NCI-H226 (cell line): Measurements from ENCODE around the gene SLC41A3.
"Not testable (repeated sequence)": the region's sequence is repeated elsewhere in the genome, so short reads cannot be mapped to it uniquely, and the experiment has no call there.

Source experiments
- DNase-seq: peaks from one replicate; pipeline ENCODE4 v3.0.0-alpha.2; 2015

Gene SLC41A3

DNA sequence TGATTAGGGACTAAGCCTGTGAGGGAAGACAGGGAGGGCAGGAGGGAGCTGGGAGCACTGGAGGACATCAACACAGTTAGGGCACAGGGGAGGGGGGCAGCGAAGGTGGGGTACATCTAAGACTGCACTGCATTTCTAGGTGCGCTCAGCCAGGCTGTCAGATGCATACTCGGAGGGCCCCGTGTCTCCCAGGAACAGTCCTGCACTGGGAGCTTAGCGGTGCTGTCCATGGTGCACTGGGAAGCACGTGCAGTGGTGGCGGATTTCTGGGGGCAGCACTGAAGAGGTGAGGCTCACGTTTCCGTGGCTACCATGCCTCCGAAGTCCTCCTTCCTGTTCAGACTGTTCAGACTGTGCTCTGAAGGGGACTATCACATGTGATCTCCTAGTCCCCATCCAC, 60.5 kb downstream of the SLC41A3 start:
- no peak for DNase-seq

DNA sequence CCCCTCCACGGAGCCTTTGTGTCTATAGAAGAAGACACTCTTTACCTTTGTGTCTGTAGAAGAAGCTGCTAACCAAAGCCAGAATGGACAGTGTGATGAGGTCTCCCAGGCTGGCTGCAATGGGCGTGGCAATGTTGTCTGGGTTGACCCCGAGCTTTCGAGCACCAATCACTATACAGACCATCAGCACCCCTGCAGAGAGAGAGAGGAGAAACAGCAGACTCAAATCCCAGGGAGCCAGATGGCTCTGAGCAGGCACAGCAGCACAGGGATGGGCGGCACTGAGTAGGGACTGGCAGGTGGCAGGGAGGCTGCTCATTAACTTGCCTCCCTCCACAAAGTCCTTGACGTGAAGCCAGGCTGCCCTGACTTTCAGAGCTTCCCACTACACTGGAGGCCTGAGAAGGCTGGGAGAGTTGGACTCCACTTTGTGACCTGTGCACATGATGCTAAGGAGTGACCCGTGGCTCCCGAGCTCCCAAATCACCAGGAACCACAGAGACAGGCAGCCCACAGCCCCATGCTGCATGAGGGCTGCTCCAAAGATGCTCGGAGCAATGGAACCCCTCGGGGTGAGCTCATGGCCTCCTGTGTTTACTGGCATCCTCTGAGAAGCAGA, 61.1 kb downstream of the SLC41A3 start:
- DNase-seq, result no peak

DNA sequence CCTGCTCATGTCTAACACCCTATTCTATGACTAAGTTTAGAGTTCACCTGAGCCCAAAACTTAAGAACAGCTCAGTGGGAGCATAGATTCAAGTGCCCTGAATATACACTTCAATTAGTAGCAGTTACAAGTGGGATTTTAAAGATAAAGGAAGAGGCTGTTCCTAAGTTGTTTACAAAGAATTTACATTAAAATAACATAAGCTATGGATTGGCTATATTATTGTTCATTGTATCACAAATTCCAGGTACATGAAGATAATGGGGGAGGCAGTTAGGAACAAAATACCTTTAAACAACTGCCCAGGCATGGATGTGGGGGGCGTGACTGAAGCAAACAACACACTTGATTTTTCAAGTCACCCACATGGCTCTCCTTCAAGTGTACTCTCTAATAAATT, 62.2 kb downstream of the SLC41A3 start:
- no peak for DNase-seq

DNA sequence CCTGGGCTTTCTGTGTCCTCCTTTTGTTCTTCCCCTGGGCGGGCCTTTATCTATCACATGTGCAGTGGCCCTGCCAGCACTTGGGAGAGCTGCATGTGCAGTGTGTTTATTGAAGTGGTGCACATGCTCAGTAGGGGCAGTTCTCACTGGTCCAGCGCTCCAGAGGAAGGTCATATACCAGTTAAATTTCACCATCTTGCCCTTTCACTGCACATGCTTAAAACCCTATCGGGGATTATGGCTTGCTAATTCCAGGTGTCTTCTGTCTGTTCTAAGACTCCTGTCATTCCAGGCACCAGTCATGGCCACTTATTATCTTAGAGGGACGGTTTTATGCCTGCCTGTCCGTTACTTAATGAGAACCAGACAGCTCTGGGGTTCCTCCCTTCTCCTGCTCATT, 62.7 kb downstream of the SLC41A3 start:
- no peak for DNase-seq

DNA sequence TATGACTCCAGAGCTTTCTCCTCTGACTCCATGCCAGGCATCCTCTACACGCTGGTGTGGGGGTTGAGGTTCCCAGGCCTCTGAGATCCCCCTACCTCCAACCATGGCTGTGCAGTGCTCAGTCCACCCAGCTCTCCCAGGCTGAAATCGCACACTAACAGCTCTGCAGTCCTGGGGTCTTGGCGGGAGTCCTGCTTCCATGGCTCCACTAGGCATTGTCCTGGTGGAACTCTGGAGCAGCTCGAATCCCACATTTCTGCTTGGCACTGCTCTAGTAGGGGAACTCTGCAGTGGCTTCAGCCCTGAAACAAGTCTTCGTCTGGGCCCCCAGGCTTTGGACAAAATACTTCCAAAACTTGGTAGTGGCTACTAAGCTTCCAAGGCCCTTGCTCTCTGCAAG, 64.2 kb downstream of the SLC41A3 start:
- DNase-seq, result no peak

DNA sequence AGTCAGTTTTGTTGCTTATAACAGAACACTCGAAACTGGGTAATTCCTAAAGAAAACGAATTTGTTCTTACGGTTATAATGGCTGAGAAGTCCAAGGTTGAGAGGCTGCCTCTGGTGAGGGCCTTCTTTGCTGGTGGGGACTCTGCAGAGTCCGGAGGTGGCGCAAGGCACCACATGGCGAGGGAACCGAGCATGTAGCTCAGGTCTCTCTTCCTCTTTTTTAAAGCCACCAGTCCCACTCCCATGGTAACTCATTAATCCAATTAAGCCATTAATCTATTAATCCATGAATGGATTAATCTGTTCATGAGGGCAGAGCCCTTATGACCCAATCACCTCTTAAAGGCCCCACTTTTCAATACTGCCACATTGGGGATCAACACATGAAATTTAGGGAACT, 64.9 kb downstream of the SLC41A3 start:
- DNase-seq, result no peak

DNA sequence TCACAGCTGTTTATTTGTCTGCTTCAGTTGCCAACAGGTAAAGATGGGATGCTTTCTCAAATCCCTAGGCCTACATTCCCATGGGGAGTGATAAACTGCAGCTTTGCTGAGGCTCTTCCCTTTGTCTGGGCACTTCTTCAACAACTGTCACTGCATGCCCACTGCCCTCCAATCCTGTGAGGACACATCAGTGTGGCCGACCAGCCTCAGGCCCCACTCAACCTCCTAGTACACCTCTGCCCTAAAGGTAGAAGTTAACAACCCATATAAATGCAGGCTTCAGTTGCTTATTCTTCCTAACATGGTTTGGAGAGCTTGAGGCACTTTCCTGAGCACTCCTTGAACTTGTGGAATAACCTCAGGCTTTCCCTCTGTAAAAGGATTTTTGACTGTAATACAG, 65.4 kb downstream of the SLC41A3 start:
- DNase-seq, result no peak

DNA sequence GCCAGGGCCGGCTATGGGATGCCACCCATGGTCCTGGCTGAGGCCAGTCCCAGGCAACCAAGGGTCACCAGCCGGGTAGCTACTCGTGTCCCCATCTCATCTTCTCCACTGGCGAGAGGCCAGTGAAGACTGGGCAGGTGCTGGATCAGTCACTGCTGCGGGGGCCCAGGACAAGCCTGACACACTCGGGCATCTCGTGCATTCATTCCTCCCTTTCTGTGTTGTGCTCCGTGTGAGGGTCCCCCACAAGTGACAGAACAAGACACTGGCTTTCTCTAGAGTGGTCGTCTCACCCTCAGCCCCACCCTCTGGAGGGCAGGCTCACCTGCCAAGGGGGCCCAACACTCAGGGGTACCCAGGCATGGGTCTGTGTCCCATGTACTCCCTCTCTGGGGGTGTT, 66.6 kb downstream of the SLC41A3 start:
- no peak for DNase-seq

DNA sequence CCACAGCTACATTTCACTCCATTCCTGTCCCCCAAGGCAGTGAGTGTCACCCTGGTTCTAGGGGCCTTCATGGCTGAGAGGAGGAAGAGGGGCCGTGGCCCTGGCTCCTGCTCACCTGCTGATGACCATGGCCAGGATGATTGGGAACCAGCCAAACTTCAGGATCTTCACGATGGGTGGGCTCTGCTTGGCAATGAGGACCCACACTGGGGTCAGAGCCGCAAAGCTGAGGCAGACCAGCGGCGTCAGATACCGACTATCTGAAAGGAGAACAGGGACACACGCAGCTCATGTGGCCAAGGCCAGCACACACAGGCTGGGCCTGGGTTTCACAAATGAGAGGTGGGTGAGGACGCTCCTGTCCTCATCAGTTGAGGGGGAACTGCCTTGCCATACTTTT, 67.3 kb downstream of the SLC41A3 start:
- DNase-seq, result no peak

DNA sequence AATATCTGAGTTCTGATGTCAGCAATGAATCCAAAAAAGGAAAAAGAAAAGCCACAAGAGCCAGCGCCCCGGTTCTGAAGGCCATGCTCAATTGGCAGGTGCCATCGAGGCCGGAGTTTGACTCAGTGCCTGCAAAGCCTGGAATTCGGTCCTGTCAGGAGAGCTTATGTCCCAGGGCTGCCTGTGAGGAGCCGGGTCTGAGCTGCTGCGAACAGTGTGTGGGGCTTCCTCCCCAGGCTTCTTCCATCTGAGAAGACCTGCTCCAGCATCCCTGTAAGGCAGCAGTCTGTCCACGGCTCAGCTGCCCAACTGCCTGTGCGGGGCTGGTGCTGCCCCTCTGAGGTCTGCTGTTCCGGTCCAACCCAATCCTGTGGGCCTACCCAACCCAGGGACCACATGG, 68.8 kb downstream of the SLC41A3 start:
- DNase-seq, result no peak

DNA sequence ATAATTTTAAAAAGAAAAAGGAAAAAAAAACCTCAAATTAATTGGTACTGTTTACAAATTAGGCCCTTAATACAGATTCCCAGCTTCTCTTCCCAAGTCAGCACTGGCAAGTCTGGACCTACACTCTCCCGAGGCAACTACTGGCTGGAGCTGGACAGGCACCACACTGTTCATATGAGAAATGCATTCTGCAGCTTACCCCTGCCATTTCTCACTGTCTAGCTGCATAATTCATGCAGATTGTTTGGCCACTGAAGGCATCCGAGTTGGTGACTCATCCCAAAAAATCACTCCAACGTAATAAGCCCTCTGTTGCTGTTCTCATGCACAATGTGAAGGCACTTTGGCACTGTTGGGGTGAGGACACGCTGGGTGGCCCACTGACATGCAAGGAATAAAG, 69.7 kb downstream of the SLC41A3 start:
- DNase-seq, result peak; percentile 15

DNA sequence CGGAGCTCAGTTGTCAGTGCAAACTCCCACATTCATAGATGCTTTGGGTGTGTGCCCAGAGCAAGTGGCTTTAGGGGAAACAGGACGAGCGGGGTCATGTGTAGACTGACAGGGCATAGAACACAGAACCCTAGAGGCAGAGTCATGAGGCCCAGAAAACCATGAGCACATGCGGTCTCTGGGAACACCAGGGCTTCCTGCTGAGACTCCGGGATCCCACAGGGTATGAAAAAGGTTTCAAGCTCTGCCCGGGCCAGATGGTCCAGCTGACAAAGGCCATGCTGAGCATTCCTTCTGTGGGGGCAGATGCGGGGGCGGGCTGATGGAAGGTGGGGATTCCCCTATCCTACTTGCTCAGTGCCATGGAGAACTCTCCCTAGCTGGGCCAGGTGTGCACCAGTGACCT, 70.2 kb downstream of the SLC41A3 start:
- no peak for DNase-seq

DNA sequence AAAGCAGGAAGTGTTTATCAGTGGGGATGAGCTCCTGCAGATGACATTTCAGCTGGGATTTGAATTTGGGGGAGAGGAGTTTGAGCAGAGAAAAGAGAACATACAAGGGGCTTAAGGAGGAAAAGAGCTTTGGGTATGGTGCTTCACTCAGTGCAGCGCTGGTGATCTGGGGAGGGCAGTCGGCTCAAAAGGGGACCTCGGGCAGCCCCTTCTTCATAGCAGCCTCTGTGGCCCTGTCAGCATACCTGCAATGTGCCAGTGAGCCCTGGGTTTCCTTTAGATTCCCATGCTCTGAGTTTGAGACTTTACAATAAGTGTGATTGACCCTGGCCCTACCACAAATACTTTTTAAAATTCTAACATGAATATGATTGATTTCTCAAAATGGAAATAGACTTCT, 74.7 kb downstream of the SLC41A3 start:
- DNase-seq, result no peak

DNA sequence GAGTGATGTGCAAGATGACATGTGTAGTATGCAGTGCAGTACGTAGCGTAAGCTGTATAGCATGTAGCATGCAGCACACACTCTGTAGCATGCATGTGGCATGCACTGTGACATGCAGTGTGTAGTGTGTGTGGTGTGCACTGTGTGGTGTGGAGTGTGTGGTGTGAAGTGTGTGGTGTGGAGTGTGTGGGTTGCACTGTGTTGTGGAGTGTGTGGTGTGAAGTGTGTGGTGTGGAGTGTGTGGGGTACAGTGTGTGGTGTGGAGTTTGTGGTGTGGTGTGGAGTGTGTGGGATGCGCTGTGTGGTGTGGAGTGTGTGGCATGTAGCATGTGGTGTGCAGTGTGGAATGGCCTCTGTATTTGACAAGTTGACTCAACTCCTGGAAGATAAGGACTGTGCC, 75.7 kb downstream of the SLC41A3 start:
- DNase-seq, result no peak

DNA sequence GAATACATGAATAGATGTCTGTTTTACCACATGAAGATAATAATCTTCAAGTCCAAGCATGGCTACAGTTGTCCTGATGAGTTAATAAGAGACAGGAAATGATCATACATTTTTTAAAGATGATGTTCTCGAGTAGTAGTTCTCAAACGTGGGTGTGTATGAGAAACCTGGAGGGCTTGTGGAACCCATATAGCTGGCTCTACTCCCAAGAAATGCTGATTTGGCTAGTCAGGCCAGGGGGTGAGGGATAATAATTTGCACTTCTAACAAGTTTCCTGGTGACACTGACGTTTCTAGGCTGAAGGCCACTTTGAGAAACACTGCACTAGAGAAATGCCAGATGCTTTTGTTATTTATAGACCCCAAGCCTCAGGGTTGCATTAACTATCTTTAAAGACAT, 78.0 kb downstream of the SLC41A3 start:
- DNase-seq, result peak; percentile 62

DNA sequence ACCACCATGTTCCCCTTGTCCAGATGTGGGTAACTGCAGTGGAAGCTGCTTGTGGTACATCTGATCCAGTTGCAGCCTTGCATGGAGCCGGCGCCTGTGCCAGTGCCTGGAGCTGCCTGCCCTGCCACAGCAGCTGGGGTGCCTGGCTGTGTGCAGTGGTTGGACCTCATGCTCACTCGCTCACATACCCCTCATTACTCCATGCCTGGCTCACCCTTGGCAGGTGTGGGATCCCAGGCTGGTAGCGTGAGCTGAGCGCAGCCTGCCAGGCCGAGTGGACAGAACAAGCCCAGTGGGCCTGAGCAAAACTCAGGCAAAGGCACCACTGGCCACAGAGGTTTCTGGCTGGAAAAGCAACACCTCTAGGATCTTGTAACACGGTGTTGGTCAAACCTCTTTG, 79.2 kb downstream of the SLC41A3 start:
- DNase-seq, result no peak

DNA sequence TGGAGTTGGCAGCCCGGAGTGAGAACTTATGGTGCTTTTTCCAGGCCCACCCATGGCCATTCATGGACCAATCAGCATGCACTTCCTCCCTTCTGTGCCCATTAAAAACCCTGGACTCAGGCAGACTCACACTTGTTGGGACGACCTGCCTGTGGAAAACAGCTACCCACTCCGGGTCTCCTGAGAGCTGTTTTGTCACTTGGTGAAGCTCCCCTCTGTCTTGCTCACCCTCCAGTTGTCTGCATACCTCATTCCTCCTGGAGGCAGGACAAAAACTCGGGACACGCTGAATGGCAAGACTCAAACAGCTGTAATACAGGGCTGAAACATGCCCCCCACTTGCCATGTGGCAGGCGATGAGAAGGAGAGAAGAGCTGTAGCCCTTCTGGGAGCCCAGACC, 79.7 kb downstream of the SLC41A3 start:
- DNase-seq, result no peak

DNA sequence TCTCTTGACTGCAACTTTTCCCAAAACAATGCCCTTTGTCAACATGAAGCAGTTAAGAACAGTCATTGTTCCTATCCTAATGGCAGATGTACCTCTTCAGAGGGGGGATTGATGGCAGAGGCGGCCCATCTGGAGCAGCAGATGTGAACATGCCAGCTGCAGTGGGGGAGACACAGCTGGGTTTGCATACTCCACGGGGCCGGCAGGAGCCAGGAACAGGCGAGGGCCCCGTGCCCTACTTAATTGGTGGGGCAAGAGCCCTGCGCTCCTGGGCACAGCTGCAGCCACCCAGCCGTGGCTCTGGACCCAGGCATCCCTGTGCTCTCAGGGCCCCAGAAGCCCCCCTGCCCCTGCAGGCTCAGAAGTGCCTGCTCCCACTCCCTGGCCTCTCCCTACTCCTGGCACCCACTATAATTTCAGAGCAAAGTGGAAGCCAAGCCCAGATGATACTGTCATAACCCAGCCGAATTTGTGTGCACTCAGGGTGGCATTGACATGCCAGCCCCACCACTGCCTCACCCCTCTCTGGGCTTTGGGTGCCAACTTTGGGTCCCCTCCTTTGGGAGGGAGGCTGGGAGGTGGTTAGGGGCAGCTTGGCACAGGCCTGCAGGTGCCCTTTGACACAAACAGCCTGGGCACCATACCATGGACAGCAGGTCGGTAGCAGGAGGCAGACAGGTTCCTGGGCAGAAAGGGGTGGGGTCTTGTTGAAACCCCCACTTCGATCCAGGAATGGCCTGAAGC, 80.3 kb downstream of the SLC41A3 start:
- DNase-seq, result no peak

DNA sequence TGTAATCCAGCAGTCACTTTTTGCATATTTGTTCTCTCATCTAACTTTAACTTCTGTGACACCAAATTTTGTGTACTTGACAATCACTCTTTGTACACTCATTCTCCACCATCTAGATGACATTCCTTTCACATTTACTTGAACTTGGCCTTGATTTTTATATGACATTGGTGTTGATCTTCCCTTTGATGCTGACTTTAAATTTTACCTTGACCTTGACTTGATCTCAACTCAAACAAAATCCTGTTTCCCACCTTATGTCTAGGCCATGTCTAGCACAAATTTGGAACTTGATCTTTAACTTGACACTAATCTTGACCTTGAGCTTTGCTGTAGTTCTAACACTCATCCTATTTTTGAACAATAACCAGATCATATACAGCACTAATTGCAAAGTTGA, 81.7 kb downstream of the SLC41A3 start:
- DNase-seq, result no peak

DNA sequence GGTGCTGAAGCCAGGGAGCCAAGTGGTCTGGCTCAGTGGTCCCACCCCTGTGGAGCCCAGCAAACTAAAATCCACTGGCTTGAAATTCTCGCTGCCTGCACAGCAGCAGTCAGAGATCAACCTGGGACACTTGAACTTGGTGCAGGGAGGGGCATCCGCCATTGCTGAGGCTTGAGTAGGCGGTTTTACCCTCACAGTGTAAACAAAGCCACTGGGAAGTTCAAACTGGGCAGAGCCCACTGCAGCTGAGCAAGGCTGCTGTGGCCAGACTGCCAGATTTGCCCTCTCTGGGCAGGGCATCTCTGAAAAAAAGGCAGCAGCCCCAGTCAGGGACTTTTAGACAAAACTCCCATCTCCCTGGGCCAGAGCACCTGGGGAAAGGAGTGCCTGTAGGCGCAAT, 87.2 kb downstream of the SLC41A3 start:
- DNase-seq, result not testable (repeated sequence)

DNA sequence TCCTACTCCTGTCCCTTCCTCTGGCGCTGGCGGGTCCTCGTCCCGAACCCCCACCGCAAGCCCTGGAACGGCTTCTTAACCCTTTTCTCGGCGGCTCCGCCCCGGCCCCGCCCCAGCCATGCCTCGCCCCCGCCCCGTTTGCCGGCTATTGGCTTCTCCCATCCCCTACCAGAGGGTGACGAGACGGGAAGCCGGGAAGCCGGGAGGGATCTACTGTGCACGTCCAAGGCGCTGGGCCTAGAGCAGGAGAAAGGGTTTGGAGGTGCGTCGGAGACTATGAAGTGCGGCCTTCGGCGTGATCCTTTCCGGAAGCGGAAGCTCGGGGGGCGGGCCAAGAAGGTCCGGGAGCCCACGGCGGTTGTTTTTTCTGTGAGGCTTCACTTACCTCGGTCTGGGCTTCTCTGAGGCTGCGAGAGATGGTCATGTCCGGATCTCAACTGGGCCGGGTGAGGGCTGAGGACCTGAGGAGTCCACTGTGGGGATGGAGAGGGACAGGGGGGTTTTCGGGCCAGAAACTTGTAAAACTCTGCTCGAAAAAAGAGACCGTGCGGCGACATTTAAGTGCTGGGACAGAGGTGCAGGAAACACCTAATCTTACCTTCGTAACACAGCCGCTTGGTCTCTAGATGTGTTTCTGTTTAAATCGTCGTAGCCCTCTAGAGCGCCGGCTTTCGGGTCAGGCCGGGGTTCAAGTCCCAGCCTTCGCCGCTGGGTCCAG, 93.5 kb downstream of the SLC41A3 start:
- peak; percentile 72 for DNase-seq

DNA sequence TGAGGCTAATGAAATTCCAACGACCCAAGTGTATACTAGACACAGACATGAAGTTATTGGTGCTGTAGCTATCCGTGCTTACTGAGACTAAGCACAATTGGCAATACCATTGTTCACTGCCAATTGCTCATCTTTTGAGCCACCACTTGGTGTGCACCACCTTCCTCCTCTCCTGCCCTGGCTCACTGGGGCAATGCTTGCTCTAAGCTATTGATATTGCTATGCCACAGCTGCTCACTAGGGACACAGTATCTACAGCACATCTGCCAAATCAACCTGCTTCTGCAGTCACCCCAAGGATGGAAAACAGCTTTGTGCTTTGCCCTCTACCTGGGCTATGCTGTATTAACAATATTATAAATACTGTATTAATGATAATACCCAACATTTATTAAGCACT, 99.0 kb downstream of the SLC41A3 start:
- DNase-seq, result not testable (repeated sequence)

DNA sequence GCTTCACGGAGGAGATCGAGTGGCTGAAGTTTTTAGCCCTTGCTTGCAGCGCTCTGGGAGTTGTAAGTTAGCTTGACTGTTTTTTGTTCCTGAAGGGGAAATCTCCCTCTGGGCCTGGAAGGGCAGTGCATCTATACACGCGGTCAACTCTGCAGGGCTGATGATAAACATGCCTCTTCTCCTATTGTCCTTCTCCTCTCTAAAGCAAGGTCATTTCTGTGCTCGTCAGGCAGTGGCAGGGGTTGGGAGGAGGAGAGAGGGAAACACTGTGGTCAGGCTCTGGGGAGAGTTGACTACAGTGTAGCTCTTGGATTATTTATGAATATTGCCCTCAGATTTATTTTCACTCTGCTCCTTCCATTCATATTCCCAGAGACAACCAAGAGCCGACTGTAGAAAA, 106.8 kb downstream of the SLC41A3 start:
- DNase-seq, result not testable (repeated sequence)

DNA sequence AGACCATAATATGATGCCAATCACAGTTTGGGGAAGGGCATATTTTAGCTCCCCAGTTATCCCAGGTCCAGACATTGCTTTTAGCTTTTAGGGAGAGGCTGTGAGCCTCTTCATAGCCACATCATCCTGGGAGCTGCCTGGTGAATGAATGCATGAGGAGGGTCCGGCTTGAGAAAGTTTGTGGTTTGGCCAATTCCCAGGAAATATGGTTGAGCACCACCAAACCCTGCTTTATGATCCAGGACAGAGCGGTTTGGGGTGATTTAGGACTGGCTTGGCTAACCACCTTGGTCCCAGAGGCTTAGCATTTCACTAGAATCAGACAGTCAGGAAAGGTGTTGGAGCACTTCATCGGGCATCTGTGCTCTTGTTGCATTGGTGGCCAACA, 107.9 kb downstream of the SLC41A3 start:
- not testable (repeated sequence) for DNase-seq
